GM18519 (cell line): ENCODE measurements around the gene APOF.
"Not testable (repeated sequence)": the region's sequence is repeated elsewhere in the genome, so short reads cannot be mapped to it uniquely, and the experiment has no call there.

Source experiments
- ATAC-seq: cut with Tn5 transposase; IDR thresholded peaks from one replicate; pipeline ENCODE4 v1.9.1; 2021; ENCODE audit warnings: mild to moderate bottlenecking, moderate library complexity; ENCODE audit not compliant: unreplicated experiment, low FRiP score

APOF gene

DNA sequence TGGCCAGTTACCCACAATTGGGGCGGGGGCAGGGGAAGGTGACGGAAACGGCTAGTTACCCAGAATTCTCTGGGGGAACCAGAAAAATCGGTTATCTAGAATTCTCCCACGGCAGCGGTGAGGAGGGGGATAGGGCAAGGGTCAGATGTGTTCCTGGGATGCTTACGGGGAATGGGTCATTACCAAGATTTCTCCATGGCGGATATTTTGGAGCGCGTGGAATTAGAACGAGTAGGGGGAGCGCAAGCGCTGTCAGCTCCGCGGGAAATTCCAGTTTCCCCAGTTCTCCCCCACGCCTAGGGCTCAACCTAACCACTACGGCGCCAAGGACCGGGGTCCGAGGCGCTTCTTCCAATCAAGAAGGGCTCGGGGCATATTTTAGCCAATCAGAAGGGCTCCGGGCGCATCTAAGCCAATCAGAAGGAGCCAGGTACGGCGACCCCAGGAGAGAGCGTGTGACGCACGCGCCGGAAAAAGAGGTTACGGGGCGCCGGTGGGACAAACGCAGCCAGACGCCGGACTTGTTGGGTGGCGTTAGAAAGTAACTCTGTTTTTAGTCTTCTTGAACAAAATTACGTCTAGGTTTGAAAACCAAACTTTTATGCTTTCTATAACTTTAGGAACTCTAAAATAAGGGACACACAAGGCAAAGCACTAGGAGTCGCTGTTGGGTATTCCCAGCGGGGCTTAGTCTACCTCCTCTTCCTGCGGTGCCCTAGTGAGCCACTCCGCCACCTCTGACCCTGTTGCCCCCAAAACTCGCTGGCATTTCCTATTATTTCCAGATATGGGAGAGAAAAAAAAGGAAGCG lies 28.8 kb downstream of the APOF start, which contains the start of gene PAN2:
TSS of gene PAN2 (minus strand) at position 322 of the 811 bp plus-strand sequence. CDS start 906 bp downstream, outside the sequence.
- peak; percentile 79 for ATAC-seq

- ATAC-seq = no peak
These were observed 29.4 kb downstream of the APOF start for GRCh38 chr12:56333197-56333678.

GRCh38 chr12:56332512-56333196 lies 30.0 kb downstream of the APOF start:
- ATAC-seq = no peak

DNA sequence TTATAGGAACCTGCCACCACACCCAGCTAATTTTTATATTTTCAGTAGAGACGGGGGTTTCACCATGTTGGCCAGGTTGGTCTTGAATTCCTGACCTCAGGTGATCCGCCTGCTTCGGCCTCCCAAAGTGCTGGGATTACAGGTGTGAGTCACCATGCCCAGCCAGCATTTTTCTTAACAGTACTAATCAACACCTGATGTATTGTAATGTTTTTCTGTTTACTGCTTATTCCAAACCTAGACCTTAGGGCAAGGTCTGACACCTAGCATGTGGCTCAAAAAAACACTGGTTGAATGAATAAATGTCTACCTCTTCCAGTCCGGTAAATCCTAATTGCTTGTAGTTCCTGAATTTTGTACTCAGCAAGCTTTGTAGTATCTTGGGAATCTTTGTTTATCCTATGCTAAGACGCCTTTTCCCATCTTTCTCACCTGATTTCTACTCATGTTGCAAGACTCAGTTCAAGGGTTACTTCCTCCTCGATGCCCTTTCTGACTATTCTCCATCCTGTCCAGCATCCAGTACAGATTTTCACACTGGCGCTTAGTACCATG lies 31.6 kb downstream of the APOF start:
- ATAC-seq = no peak

- no peak for ATAC-seq
These were observed 36.1 kb downstream of the APOF start for GRCh38 chr12:56326533-56326932.

- no peak for ATAC-seq
These were observed 36.5 kb downstream of the APOF start for GRCh38 chr12:56326126-56326525.

DNA sequence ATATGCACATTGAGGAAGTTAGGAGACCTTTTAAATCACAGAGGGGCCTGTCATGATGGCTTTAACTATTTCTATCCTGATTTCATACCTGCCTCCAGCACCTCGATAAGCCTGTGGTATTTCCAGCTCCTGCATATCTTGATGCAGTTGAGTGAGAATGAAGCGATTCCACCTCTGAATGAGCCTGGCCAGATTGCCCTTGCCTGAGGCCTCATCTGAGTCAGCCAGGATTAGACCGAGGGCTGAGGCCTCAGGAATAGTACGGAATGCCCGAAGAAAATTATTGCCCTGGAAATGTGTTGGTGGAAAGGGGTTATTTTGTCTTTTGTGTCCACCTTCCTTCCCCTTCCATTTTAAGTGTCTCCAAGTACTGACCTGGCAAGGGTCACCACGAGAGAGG lies 38.5 kb downstream of the APOF start:
- no peak for ATAC-seq

GRCh38 chr12:56321610-56322009 lies 41.0 kb downstream of the APOF start:
- not testable (repeated sequence) for ATAC-seq

- no peak for ATAC-seq
These were observed 41.6 kb downstream of the APOF start for GRCh38 chr12:56321027-56321426.

DNA sequence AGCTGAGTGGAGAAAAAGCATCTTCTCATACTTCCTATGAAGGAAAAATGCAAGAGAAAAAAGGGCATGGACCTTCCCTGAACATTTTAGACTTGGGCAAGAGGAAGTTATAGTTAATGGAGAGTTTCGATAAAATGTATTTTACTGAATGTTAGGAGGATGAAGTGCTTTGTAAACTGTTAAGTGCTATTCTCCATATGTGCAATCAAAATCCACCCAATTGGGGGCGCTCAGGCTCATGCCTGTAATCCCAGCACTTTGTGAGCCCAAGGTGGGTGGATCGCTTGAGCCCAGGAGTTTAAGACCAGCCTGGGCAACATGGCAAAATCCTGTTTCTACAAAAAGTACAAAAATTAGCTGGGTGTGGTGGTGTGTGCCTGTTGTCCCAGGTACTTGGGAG lies 45.0 kb downstream of the APOF start:
- ATAC-seq = no peak

- ATAC-seq = peak; percentile 78
These were observed 46.8 kb downstream of the APOF start, which contains the start of gene CNPY2 for GRCh38 chr12:56315622-56316473. TSS of gene CNPY2 (minus strand) at chr12:56315988. CDS start at chr12:56315217, 771 bp downstream.

DNA sequence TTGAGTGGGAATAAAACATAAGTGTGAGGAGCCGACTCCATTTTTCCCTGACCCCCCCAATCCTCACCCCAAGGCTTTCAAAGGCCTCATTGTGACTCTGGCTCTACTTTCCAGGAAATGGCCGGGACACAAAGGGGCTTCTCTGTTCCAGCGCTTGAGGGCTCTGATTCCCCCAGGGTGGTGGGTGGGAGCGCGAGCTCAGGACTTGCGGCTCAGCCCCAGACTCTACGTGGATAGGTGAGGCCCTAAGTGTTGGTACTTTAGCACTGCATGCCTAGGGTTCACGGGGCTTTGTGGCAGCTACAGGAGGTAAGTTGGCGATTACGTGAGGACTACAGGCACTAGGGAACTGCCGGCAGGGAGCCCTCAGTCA lies 47.4 kb downstream of the APOF start:
- ATAC-seq = no peak

- no peak for ATAC-seq
These were observed 51.7 kb downstream of the APOF start for GRCh38 chr12:56311003-56311402.
